Progenitor cell of endocrine pancreas (in vitro differentiated cells): ENCODE measurements around the gene HDLBP. TPM values are rescaled to one million over a fixed set of nuclear protein-coding genes. Genes with fewer than 3 reads are reported as not detected.

Source experiments
- DNase-seq: peaks from one replicate; pipeline ENCODE4 v3.0.0; 2021; ENCODE audit warnings: low spot score; ENCODE audit not compliant: unreplicated experiment
- H3K27ac Mint-ChIP-seq: 2 replicates; pipeline ENCODE4 v1.8.0; 2021; ENCODE audit warnings: mild to moderate bottlenecking, moderate library complexity, mixed read lengths
- H3K27me3 Mint-ChIP-seq: 2 replicates; pipeline ENCODE4 v1.8.0; 2021; ENCODE audit warnings: mixed read lengths
- H3K36me3 Mint-ChIP-seq: 2 replicates; pipeline ENCODE4 v1.8.0; 2022; ENCODE audit warnings: mixed read lengths; ENCODE audit not compliant: insufficient read depth
- H3K4me1 Mint-ChIP-seq: 2 replicates; pipeline ENCODE4 v1.8.0; 2021; ENCODE audit warnings: low read depth, mixed read lengths
- H3K4me3 Mint-ChIP-seq: 2 replicates; pipeline ENCODE4 v1.8.0; 2021; ENCODE audit warnings: low read depth, mild to moderate bottlenecking, moderate library complexity, mixed read lengths
- H3K9me3 Mint-ChIP-seq: 2 replicates; pipeline ENCODE4 v1.8.0; 2021; ENCODE audit warnings: low read depth, mixed read lengths
- CTCF ChIP-seq: fragments of 200-600 bp; sonication (generic); IDR thresholded peaks from one replicate; pipeline ENCODE4 v1.5.0; 2021; ENCODE audit warnings: antibody characterized with exemption, mild to moderate bottlenecking; ENCODE audit not compliant: unreplicated experiment
- long read RNA-seq: library from polyadenylated mRNA; unstranded; transcript quantifications from one replicate; pipeline ENCODE4 v2.0.0, GENCODE V29; 2020
- total RNA-seq: library from RNA; stranded (reverse); gene quantifications from 2 replicates; pipeline ENCODE4 v1.2.1, GENCODE V29; 2021

The HDLBP gene
- total RNA-seq: 388 and 399 TPM in 2 replicates
- long read RNA-seq, full-length matches to known transcripts: 407 of 800 reads
- long read RNA-seq, partial matches to known transcripts: 309 of 800 reads
- long read RNA-seq, other reads (novel, unspliced or antisense): 84 of 800 reads

DNA sequence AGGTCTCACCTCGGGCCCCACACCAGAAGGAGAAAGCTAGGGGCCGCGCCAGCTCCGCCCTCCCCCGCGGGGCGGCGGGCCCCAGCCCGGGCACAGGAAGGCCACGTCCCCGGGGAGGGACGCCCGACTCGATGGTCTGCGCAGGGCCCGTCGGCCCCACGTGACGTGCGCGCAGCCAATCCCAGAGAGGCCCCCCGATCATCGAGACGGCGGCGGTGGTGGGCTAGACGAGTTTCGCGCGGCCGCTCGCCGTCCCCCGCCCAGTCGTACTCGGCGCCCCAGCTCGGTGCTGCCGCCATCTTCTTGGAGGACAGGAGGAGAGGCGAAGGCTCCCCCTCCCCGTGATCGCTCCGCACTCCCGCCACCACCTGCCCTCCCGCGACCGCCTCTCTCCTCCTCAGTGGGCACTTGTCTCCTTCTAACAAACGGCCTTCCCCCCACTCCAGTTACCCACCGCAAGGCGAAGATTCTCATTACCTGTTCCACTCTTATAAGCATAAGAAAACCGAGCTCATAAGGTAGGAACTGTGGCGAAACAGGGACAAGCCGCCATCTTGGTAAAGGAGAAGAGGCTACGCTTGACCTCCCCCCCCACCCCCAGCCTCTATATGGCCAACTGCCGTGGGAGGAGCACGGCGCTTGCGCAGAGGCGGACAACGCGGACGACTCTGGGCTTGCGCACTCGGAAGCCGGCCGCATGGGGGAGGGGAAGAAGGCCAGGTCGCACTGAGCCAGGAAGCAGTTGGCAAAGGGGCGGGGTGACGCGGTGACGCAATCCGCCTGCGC, at the start of gene HDLBP:
HDLBP (minus strand) TSS at position 580 of the 786 bp plus-strand sequence. CDS start 48,803 bp downstream, outside the sequence.
- Mint-ChIP-seq H3K4me1 (peaks cover 37% of the 10 kb centered on the region), H3K27ac (peak within 1 kb of the TSS; percentile 100), H3K27me3 (no peaks in the 10 kb centered on the region), H3K9me3 (no peaks in the 10 kb centered on the region), H3K36me3 (peaks cover 6% of the 10 kb centered on the region), H3K4me3 (peak within 1 kb of the TSS; percentile 92)
- peak; percentile 44 for TF ChIP-seq CTCF
- DNase-seq: peak; percentile 100

DNA sequence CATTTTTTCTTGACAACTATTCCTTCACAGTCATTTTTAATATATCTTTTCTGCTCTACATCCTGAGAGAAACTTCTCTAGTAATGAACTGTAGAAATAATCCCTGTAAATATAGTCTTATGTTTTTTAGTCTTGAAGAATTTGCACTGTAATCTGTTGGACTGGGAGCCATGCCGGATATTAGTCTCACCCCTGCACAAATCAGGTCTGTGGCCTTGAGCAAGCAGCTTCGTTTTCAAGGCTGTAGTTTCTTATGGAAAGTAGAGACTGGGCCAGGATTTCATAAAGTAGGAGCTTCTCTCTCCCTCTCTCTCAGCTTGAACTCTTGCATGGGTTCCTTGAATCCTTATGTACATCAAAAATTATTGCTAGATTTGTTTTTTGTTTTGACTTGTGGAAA, 49.3 kb upstream of the HDLBP start:
- TF ChIP-seq CTCF: no peak
- no peak overlapping the region for H3K27ac Mint-ChIP-seq
- no peak for DNase-seq
- peaks cover 15% of the 10 kb centered on the region for H3K4me1 Mint-ChIP-seq
- H3K4me3 Mint-ChIP-seq: no peak overlapping the region
- no peaks in the 10 kb centered on the region for H3K36me3 Mint-ChIP-seq
- no peaks in the 10 kb centered on the region for H3K27me3 Mint-ChIP-seq
- no peaks in the 10 kb centered on the region for H3K9me3 Mint-ChIP-seq

GRCh38 chr2:241363426-241363825, 48.0 kb upstream of the HDLBP start:
- no peaks in the 10 kb centered on the region for H3K9me3 Mint-ChIP-seq
- H3K36me3 Mint-ChIP-seq: no peaks in the 10 kb centered on the region
- DNase-seq: no peak
- H3K4me3 Mint-ChIP-seq: no peak overlapping the region
- no peak overlapping the region for H3K27ac Mint-ChIP-seq
- no peaks in the 10 kb centered on the region for H3K27me3 Mint-ChIP-seq
- peaks cover 20% of the 10 kb centered on the region for H3K4me1 Mint-ChIP-seq
- TF ChIP-seq CTCF: no peak

DNA sequence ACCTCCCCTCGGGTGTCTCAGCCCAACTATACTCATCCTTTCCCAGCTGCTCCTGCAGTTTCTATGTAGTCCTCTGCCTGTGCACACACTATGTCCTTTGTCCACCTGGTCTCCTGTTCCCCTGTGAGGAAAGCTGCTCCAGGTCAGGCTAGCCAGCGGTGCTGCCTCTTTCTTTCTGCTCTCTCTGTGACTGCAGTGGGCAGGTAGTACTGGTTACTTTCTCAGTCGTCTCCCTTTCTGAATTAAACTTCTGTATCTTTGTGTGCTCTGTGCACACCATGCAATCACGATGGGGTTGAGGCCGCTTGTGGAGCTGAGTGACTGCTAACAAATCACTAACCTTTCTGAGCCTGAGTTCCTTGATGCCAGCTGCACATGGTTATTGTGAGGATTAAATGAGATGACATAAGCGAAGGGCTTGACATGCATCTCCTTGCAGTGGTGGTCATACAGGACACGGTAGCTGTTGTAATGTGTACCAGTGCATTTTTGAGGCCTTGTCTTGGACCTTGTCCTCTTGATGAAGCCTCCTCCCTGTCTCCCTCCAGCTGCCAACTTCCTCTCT, 44.1 kb upstream of the HDLBP start:
- no peak for TF ChIP-seq CTCF
- no peak for DNase-seq
- Mint-ChIP-seq H3K36me3 (peaks cover under 1% of the 10 kb centered on the region), H3K27me3 (no peaks in the 10 kb centered on the region), H3K9me3 (no peaks in the 10 kb centered on the region), H3K4me3 (peak overlapping the region; percentile 50), H3K4me1 (peaks cover 32% of the 10 kb centered on the region), H3K27ac (peak overlapping the region; percentile 2)

DNA sequence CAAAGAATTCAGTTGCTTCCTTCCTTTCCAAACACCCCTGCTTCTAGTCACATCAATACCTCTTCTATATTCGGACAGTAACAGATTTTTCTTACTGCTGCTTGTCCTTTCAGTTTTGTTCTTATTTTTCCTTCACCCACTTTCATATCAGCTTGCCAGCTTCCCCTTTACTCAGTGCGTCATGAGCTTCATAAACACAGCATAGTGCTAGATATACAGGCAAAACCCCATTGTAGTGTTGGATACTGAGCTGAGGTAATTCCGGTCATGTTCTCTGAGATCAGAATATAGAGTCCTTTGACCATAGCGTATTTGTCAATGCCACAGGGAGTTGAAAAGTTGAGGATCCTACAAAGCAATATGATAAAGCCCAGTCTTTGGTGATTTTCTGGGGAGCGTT, 43.0 kb upstream of the HDLBP start:
- peak overlapping the region; percentile 17 for H3K4me3 Mint-ChIP-seq
- H3K27ac Mint-ChIP-seq: peak overlapping the region; percentile 35
- no peak for TF ChIP-seq CTCF
- peaks cover 4% of the 10 kb centered on the region for H3K36me3 Mint-ChIP-seq
- no peaks in the 10 kb centered on the region for H3K9me3 Mint-ChIP-seq
- H3K4me1 Mint-ChIP-seq: peaks cover 34% of the 10 kb centered on the region
- H3K27me3 Mint-ChIP-seq: no peaks in the 10 kb centered on the region
- DNase-seq: no peak
